ENCODE data around the gene TENM4.

Gene TENM4

GRCh38 chr11:78690352-78690987, 750.4 kb downstream of the TENM4 start:
- TF ChIP-seq TAF1 (IDR thresholded peaks at IDR 0.05; ENCODE audit: borderline replicate concordance, insufficient read depth, low read length), result no peak
- TF ChIP-seq REST (IDR thresholded peaks at IDR 0.05; ENCODE audit: insufficient read depth in 1 of 2, low read depth in 2 of 2, low read length in 2 of 2), result no peak
- no peak for TF ChIP-seq POLR2AphosphoS5 (IDR thresholded peaks at IDR 0.05; ENCODE audit: low read depth, low read length)
- TF ChIP-seq SIN3A (IDR thresholded peaks at IDR 0.05; ENCODE audit: borderline replicate concordance, insufficient read depth, low read length), result no peak
- TF ChIP-seq FOXP2 (optimal IDR thresholded peaks at IDR 0.05; ENCODE audit: borderline replicate concordance, extremely low read depth, extremely low read length, insufficient read depth), result no peak

GRCh38 chr11:78689585-78690153, 751.2 kb downstream of the TENM4 start:
- no peak for TF ChIP-seq REST (IDR thresholded peaks at IDR 0.05; ENCODE audit: insufficient read depth in 1 of 2, low read depth in 2 of 2, low read length in 2 of 2)
- TF ChIP-seq SIN3A (IDR thresholded peaks at IDR 0.05; ENCODE audit: borderline replicate concordance, insufficient read depth, low read length), result no peak
- no peak for TF ChIP-seq TAF1 (IDR thresholded peaks at IDR 0.05; ENCODE audit: borderline replicate concordance, insufficient read depth, low read length)
- no peak for TF ChIP-seq POLR2AphosphoS5 (IDR thresholded peaks at IDR 0.05; ENCODE audit: low read depth, low read length)
- no peak for TF ChIP-seq FOXP2 (optimal IDR thresholded peaks at IDR 0.05; ENCODE audit: borderline replicate concordance, extremely low read depth, extremely low read length, insufficient read depth)

GRCh38 chr11:78689101-78689500, 751.7 kb downstream of the TENM4 start:
- TF ChIP-seq POLR2AphosphoS5 (IDR thresholded peaks at IDR 0.05; ENCODE audit: low read depth, low read length) (no peak), REST (IDR thresholded peaks at IDR 0.05; ENCODE audit: insufficient read depth in 1 of 2, low read depth in 2 of 2, low read length in 2 of 2) (no peak), SIN3A (IDR thresholded peaks at IDR 0.05; ENCODE audit: borderline replicate concordance, insufficient read depth, low read length) (no peak), FOXP2 (optimal IDR thresholded peaks at IDR 0.05; ENCODE audit: borderline replicate concordance, extremely low read depth, extremely low read length, insufficient read depth) (no peak), TAF1 (IDR thresholded peaks at IDR 0.05; ENCODE audit: borderline replicate concordance, insufficient read depth, low read length) (no peak)

DNA sequence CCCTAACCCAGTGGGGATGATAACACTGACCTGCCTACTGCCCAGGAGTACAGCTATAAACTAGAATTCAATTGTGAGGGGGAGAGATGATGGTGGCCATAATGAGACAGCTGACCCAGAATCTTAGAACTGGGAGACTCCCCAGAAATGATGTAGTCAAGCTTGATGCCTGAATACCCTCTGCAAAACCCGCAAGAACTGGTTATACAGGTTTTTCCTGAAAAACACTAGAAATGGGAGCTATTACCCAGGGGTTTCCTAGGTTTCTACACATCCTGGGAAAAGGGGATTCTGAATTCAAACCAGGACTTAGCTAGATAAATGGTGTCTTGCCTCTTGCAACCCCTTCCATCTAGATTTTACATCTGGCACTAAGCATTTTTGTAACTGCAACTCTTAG, 752.4 kb downstream of the TENM4 start:
- no peak for TF ChIP-seq SIN3A (IDR thresholded peaks at IDR 0.05; ENCODE audit: borderline replicate concordance, insufficient read depth, low read length)
- no peak for TF ChIP-seq FOXP2 (optimal IDR thresholded peaks at IDR 0.05; ENCODE audit: borderline replicate concordance, extremely low read depth, extremely low read length, insufficient read depth)
- TF ChIP-seq TAF1 (IDR thresholded peaks at IDR 0.05; ENCODE audit: borderline replicate concordance, insufficient read depth, low read length), result no peak
- no peak for TF ChIP-seq REST (IDR thresholded peaks at IDR 0.05; ENCODE audit: insufficient read depth in 1 of 2, low read depth in 2 of 2, low read length in 2 of 2)
- TF ChIP-seq POLR2AphosphoS5 (IDR thresholded peaks at IDR 0.05; ENCODE audit: low read depth, low read length), result no peak
